ENCODE measurements around the gene LAMC1. TPM values are rescaled to one million over a fixed set of nuclear protein-coding genes. Genes with fewer than 3 reads are reported as not detected.

Gene LAMC1
- total and polyA plus RNA-seq, 3 donors from 2014 or later = 64.5 to 112 (median 106) TPM

GRCh38 chr1:183098317-183098716, 75.1 kb downstream of the LAMC1 start:
- no peak for DNase-seq
- Histone ChIP-seq H3K36me3 (ENCODE audit: low read depth, missing control alignments) (no peaks in the 10 kb centered on the region), H3K9me3 (no peaks in the 10 kb centered on the region), H3K27me3 (no peaks in the 10 kb centered on the region), H3K4me1 (peaks cover 30% of the 10 kb centered on the region), H3K27ac (no peak overlapping the region), H3K4me3 (no peak overlapping the region)
- intact Hi-C loops (cut with DNase I; ENCODE audit: low total_unique reads) = no loop called here
- WGBS, 2 donors = 93 to 100% methylated on average over 2 of the region's 2 CpGs
- no peak for TF ChIP-seq POLR2A (IDR thresholded peaks at IDR 0.05)
- TF ChIP-seq, protein P1, sequence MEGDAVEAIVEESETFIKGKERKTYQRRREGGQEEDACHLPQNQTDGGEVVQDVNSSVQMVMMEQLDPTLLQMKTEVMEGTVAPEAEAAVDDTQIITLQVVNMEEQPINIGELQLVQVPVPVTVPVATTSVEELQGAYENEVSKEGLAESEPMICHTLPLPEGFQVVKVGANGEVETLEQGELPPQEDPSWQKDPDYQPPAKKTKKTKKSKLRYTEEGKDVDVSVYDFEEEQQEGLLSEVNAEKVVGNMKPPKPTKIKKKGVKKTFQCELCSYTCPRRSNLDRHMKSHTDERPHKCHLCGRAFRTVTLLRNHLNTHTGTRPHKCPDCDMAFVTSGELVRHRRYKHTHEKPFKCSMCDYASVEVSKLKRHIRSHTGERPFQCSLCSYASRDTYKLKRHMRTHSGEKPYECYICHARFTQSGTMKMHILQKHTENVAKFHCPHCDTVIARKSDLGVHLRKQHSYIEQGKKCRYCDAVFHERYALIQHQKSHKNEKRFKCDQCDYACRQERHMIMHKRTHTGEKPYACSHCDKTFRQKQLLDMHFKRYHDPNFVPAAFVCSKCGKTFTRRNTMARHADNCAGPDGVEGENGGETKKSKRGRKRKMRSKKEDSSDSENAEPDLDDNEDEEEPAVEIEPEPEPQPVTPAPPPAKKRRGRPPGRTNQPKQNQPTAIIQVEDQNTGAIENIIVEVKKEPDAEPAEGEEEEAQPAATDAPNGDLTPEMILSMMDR (IDR thresholded peaks at IDR 0.05) = no peak

GRCh38 chr1:183100361-183100974, 77.2 kb downstream of the LAMC1 start:
- WGBS, 2 donors = 93 to 100% methylated on average over 4 of the region's 4 CpGs
- H3K4me1 ChIP-seq = peaks cover 30% of the 10 kb centered on the region
- H3K27ac ChIP-seq = no peak overlapping the region
- intact Hi-C loops (cut with DNase I; ENCODE audit: low total_unique reads) = no loop called here
- no peaks in the 10 kb centered on the region for H3K9me3 ChIP-seq
- H3K36me3 ChIP-seq (ENCODE audit: low read depth, missing control alignments) = no peaks in the 10 kb centered on the region
- H3K4me3 ChIP-seq = no peak overlapping the region
- TF ChIP-seq, protein P1 (IDR thresholded peaks at IDR 0.05) = no peak
- TF ChIP-seq POLR2A (IDR thresholded peaks at IDR 0.05) = no peak
- DNase-seq = no peak
- H3K27me3 ChIP-seq = no peaks in the 10 kb centered on the region

GRCh38 chr1:183101081-183101480, 77.9 kb downstream of the LAMC1 start:
- DNase-seq = no peak
- no peak overlapping the region for H3K4me3 ChIP-seq
- intact Hi-C loops (cut with DNase I; ENCODE audit: low total_unique reads) = no loop called here
- H3K36me3 ChIP-seq (ENCODE audit: low read depth, missing control alignments) = no peaks in the 10 kb centered on the region
- H3K9me3 ChIP-seq = no peaks in the 10 kb centered on the region
- TF ChIP-seq POLR2A (IDR thresholded peaks at IDR 0.05) = no peak
- TF ChIP-seq, protein P1 (IDR thresholded peaks at IDR 0.05) = no peak
- H3K27ac ChIP-seq = no peak overlapping the region
- H3K27me3 ChIP-seq = no peaks in the 10 kb centered on the region
- WGBS, 2 donors = 75 to 82% methylated on average over 4 of the region's 4 CpGs
- H3K4me1 ChIP-seq = peaks cover 30% of the 10 kb centered on the region

DNA sequence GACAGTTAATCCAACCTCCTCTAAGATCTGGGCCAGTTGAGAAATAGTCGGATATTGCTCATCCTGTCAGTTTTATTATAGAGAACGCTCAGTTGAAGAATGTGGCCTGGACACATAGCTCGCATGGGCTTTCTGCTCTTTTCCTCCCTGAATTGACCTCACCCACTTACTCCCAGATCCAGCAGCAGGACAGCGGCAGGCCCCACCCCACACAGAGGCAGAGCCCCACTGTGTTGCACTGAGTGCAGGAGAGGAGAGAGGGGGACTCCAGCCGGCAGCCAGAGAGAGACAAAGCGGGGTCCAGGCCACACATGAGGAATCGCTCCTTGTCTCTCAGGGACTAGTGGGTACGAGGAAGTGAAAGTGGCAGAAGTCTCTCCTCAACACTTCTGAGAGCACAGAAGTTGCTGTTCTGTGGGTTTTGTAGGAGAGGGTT, 78.6 kb downstream of the LAMC1 start:
- no peak for DNase-seq
- WGBS, 2 donors = 75 to 79% methylated on average over 8 of the region's 8 CpGs
- TF ChIP-seq, protein P1 (IDR thresholded peaks at IDR 0.05) = no peak
- TF ChIP-seq POLR2A (IDR thresholded peaks at IDR 0.05) = no peak
- H3K36me3 ChIP-seq (ENCODE audit: low read depth, missing control alignments) = no peaks in the 10 kb centered on the region
- no peaks in the 10 kb centered on the region for H3K27me3 ChIP-seq
- intact Hi-C loops (cut with DNase I; ENCODE audit: low total_unique reads) = no loop called here
- H3K27ac ChIP-seq = no peak overlapping the region
- H3K4me1 ChIP-seq = peaks cover 26% of the 10 kb centered on the region
- no peak overlapping the region for H3K4me3 ChIP-seq
- no peaks in the 10 kb centered on the region for H3K9me3 ChIP-seq

DNA sequence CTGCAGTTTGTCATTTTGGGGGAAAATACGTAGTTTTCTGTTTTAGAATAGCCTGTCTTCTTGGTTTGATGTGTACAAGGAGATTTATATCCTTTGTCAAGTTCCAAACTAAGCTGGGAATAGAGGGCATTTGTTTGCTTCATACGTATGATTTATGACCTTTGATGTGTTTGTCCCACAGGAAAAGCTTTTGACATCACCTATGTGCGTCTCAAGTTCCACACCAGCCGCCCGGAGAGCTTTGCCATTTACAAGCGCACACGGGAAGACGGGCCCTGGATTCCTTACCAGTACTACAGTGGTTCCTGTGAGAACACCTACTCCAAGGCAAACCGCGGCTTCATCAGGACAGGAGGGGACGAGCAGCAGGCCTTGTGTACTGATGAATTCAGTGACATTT, 79.9 kb downstream of the LAMC1 start:
- Histone ChIP-seq H3K4me3 (no peak overlapping the region), H3K27ac (peak overlapping the region in 1 of 2 donors; percentile 31), H3K4me1 (peaks cover 15% of the 10 kb centered on the region), H3K27me3 (no peaks in the 10 kb centered on the region), H3K36me3 (ENCODE audit: low read depth, missing control alignments) (no peaks in the 10 kb centered on the region), H3K9me3 (no peaks in the 10 kb centered on the region)
- intact Hi-C loops (cut with DNase I; ENCODE audit: low total_unique reads) = no loop called here
- no peak for TF ChIP-seq POLR2A (IDR thresholded peaks at IDR 0.05)
- no peak for DNase-seq
- WGBS, 2 donors = 89 to 94% methylated on average over 11 of the region's 11 CpGs
